ENCODE data around the gene ACVR1B. TPM values are rescaled to one million over a fixed set of nuclear protein-coding genes. Genes with fewer than 3 reads are reported as not detected.

Gene ACVR1B
- total and polyA plus RNA-seq, 9 of the 15 experiments (the other 6 are each of a cell fraction or from before 2014, with no cell fraction given), result 0.97 to 15.1 (median 6.8) TPM

DNA sequence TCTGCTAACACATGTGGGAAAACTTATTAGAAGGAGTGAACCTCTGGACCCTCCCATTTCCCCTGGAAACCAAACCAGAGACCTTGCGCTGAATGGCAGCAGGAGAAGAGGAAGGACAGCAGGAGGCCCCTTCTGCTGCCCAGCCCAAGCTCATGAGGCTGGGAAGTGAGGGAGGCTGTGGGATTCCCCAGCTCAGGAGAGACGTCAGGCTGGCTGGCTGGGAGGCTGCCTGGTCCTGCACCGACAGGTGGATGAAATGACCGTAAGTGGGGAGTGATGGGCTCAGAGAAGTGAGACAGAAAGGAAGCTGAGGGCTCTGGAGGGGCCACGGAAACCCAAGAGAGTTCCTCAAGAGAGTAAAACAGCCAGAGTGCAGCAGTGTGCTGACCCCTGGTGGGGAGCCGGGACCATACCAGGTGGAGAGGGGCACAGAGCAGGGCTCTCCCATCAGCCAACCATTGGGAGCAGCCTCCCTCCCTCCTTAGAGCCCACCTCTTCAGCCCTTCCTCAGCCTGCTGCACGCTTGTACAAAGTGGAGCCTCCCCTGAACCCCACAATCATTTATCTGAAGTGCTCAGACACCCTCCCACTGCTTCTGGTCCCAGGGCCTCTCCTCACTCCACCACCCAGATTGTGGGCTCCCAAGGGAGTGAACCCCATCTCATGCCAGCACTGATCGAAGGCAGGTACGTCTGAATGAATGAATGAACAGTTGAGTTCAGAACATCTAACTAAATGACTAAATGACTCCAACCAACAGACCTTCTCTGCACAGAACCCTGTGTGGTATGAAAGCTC lies 69.2 kb downstream of the ACVR1B start (continued):
- TF ChIP-seq, protein P1, sequence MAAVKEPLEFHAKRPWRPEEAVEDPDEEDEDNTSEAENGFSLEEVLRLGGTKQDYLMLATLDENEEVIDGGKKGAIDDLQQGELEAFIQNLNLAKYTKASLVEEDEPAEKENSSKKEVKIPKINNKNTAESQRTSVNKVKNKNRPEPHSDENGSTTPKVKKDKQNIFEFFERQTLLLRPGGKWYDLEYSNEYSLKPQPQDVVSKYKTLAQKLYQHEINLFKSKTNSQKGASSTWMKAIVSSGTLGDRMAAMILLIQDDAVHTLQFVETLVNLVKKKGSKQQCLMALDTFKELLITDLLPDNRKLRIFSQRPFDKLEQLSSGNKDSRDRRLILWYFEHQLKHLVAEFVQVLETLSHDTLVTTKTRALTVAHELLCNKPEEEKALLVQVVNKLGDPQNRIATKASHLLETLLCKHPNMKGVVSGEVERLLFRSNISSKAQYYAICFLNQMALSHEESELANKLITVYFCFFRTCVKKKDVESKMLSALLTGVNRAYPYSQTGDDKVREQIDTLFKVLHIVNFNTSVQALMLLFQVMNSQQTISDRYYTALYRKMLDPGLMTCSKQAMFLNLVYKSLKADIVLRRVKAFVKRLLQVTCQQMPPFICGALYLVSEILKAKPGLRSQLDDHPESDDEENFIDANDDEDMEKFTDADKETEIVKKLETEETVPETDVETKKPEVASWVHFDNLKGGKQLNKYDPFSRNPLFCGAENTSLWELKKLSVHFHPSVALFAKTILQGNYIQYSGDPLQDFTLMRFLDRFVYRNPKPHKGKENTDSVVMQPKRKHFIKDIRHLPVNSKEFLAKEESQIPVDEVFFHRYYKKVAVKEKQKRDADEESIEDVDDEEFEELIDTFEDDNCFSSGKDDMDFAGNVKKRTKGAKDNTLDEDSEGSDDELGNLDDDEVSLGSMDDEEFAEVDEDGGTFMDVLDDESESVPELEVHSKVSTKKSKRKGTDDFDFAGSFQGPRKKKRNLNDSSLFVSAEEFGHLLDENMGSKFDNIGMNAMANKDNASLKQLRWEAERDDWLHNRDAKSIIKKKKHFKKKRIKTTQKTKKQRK (IDR thresholded peaks at IDR 0.05; ENCODE audit: borderline replicate concordance, low read depth, low read length), result no peak
- TF ChIP-seq ESRRA (IDR thresholded peaks at IDR 0.05; ENCODE audit: borderline replicate concordance, low read depth) (0 out of 2 replicates have a peak, but pooled peaks have one; percentile 14), ARID2 (IDR thresholded peaks at IDR 0.05) (peak; percentile 86), NR3C1 (CRISPR knock-in tag; IDR thresholded peaks at IDR 0.05) (no peak), RAD21 (CRISPR knock-in tag; conservative IDR thresholded peaks at IDR 0.05 in 1 of 2, IDR thresholded peaks at IDR 0.05 in 1 of 2) (peak; percentile 82 to 95), TEAD1 (CRISPR knock-in tag; IDR thresholded peaks at IDR 0.05) (peak in 1 of 2 experiments; percentile 43; a peak in 1 of 4 replicates)
- TF ChIP-seq, protein P2, sequence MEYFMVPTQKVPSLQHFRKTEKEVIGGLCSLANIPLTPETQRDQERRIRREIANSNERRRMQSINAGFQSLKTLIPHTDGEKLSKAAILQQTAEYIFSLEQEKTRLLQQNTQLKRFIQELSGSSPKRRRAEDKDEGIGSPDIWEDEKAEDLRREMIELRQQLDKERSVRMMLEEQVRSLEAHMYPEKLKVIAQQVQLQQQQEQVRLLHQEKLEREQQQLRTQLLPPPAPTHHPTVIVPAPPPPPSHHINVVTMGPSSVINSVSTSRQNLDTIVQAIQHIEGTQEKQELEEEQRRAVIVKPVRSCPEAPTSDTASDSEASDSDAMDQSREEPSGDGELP (CRISPR knock-in tag; IDR thresholded peaks at IDR 0.05; ENCODE audit: borderline replicate concordance), result peak; percentile 41; the same call in 1 of the 2 replicates
